IPS-15b (cell line): ENCODE data around the gene EED.

Experiments
- H3K27me3 ChIP-seq: one replicate; pipeline ENCODE4 v1.6.1; 2013; ENCODE audit warnings: low read length; ENCODE audit not compliant: control insufficient read depth, insufficient read depth
- H3K36me3 ChIP-seq: one replicate; pipeline ENCODE4 v1.6.1; 2013; ENCODE audit warnings: low read length; ENCODE audit not compliant: control insufficient read depth, insufficient read depth
- H3K4me1 ChIP-seq: one replicate; pipeline ENCODE4 v1.6.1; 2013; ENCODE audit warnings: mild to moderate bottlenecking, low read length; ENCODE audit not compliant: control insufficient read depth, insufficient read depth
- H3K4me3 ChIP-seq: one replicate; pipeline ENCODE4 v1.5.1; 2013; ENCODE audit warnings: low read depth, low read length
- H3K9ac ChIP-seq: one replicate; pipeline ENCODE4 v1.6.1; 2013; ENCODE audit warnings: low read depth, mild to moderate bottlenecking, low read length
- H3K9me3 ChIP-seq: one replicate; pipeline ENCODE4 v1.6.1; 2013; ENCODE audit warnings: mild to moderate bottlenecking, low read length; ENCODE audit not compliant: control insufficient read depth, insufficient read depth

EED gene

DNA sequence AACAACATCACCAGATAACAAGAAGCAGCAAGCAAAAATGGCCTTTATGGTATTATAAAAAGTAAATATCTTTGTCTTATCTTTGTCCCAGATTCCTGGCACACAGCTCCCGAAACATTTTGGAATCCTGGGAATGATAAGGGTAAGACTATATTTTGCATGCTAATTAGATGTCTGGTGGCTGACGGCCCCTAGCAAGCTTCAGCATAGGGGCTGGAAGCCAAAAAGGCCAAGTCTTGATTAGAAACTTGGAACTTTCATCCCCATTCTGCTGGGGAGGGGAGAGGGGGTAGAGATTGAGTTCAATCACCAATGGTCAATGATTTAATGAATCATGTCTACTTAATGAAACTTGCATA, 38.2 kb upstream of the EED start:
- no peaks in the 10 kb centered on the region for H3K36me3 ChIP-seq
- no peak overlapping the region for H3K4me3 ChIP-seq
- H3K27me3 ChIP-seq: peaks cover 22% of the 10 kb centered on the region
- H3K9ac ChIP-seq: no peak overlapping the region
- no peaks in the 10 kb centered on the region for H3K4me1 ChIP-seq
- no peaks in the 10 kb centered on the region for H3K9me3 ChIP-seq

DNA sequence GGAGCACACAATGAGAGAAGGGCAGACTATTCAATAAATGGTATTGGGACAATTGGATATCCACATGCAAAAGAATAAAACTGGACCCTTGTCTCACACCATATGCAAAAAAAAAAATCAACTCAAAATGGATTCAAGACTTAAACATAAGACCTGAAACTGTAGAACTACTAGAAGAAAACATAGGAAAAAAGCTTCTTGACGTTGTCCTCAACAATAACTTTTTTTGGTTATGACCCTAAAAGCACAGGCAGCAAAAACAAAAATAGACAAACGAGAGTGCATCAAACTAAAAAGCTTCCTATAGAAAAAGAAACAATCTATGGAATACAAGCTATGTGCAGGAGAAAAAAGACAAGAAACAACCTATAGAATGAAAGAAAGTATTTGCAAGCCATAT, 37.1 kb upstream of the EED start:
- Histone ChIP-seq H3K9ac (no peak overlapping the region), H3K9me3 (no peaks in the 10 kb centered on the region), H3K4me1 (no peaks in the 10 kb centered on the region), H3K4me3 (no peak overlapping the region), H3K27me3 (peaks cover 11% of the 10 kb centered on the region), H3K36me3 (no peaks in the 10 kb centered on the region)

DNA sequence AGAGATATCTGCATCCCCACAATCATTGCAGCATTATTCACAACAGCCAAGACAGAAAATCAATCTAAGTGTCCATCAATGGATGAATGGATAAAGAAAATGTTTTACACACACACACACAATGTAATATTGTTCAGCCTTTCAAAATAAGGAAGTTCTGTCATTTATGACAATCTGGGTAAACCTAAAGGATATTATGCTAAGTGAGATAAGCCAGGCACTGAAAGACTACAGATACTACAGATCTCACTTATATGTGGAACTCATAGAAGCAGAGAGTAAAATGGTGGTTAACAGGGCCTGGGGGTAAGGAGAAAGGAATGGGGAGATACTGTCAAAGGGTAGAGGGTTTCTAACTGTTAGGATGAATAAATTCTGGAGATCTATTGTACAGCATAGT, 36.0 kb upstream of the EED start:
- H3K4me3 ChIP-seq: no peak overlapping the region
- H3K27me3 ChIP-seq: peaks cover 4% of the 10 kb centered on the region
- no peaks in the 10 kb centered on the region for H3K36me3 ChIP-seq
- H3K9ac ChIP-seq: no peak overlapping the region
- no peaks in the 10 kb centered on the region for H3K9me3 ChIP-seq
- H3K4me1 ChIP-seq: no peaks in the 10 kb centered on the region

DNA sequence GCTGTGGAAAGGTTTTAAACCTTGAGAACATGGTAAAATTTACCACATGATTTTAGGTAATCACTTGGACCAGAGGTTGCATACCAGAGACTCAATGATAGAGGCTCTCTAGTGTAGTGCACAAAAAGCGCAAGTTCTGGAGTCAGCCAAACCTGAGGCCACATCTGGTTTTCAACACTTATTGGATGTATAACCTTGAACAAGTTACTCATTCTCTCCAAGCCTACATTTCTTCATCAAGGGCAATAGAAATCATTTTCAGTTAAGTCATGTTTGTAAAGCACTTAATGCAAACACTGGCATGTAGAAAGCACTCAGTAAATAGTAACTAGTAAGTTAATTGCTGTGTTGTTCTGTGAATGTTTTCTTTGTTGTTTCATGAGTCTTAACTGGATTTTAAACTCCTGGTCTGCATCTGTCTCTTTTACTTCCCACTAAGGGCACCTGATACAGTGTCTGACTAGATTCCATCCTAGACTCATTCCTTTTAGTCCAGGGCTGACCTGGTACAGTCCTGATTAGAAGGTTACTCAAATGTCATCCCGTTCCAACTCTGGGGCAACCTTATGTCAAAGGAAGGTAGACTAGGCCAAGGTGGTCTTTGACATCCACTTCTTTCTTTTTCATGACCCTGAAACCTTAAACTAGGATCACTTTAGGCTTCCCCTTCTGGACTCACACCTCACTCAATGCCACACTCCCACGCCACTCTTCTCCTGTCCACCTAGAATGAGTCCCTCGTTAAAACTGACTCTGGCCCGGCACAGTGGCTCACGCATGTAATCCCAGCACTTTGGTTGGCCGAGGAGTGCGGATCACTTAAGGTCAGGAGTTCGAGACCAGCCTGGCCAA, 34.5 kb upstream of the EED start:
- no peak overlapping the region for H3K4me3 ChIP-seq
- H3K4me1 ChIP-seq: no peaks in the 10 kb centered on the region
- no peaks in the 10 kb centered on the region for H3K9me3 ChIP-seq
- H3K27me3 ChIP-seq: no peaks in the 10 kb centered on the region
- H3K36me3 ChIP-seq: no peaks in the 10 kb centered on the region
- no peak overlapping the region for H3K9ac ChIP-seq

DNA sequence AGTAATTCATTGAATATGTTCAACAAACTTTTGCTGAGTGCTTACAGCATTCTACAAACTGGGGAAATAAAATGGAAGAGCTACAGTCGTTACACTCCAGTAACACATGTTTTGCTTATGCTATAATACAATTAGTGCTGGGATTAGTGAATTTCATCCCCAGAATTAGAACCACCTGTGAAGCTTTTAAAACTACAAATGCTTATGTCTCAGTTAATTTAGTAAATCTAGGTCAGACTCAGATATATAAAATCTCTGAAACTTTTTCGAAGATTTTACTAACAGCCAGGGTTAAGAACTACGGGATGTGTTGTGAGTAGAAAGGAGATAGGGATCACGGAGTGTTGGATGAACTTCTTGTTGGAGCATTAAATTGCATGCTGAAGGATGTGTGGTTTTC, 33.7 kb upstream of the EED start:
- Histone ChIP-seq H3K9me3 (no peaks in the 10 kb centered on the region), H3K4me3 (no peak overlapping the region), H3K9ac (no peak overlapping the region), H3K36me3 (no peaks in the 10 kb centered on the region), H3K4me1 (no peaks in the 10 kb centered on the region), H3K27me3 (no peaks in the 10 kb centered on the region)

DNA sequence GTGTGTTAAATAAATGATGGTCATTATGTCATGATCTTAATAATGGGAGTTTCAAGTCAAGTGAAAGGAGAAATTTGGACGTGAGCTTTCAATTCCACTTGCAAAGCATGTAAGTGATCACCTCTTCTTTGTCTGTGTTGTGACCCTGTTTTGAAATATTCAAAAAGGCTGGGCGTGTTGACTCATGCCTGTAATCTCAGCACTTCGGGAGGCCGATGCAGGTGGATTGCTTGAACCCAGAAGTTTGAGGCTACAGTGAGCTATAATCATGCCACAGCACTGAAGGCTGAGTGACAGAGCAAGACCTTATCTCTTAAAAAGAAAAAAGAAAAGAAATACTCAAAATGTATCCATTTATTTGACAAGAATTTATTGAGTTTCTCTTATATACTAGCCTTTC, 32.9 kb upstream of the EED start:
- H3K9me3 ChIP-seq: no peaks in the 10 kb centered on the region
- H3K36me3 ChIP-seq: no peaks in the 10 kb centered on the region
- H3K27me3 ChIP-seq: no peaks in the 10 kb centered on the region
- no peak overlapping the region for H3K4me3 ChIP-seq
- no peak overlapping the region for H3K9ac ChIP-seq
- no peaks in the 10 kb centered on the region for H3K4me1 ChIP-seq

DNA sequence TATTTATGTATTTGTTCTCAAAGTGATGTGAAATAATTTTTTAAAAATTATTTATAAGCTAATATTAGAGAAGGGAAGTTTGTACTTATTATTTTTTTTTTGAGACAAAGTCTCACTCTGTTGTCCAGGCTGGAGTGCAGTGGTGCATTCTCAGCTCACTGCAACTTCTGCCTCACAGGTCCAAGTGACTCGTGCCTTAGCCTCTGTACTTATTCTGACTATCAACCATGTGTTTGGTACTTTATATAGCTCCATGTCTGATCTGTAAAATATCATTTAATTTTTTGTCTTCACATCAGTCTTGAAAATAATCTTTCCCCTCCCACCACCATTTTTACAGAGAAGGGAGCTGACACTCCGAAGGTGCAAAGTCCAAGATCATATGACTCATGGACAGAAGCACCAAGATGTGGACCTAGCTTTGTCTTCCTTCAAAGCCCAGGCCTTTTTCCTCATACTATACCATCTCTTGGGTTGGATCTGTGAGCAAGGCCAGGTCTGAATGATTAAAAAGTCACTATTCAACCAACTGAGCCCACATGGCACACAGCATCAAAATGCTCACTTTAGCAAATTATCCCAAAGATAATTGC, 32.4 kb upstream of the EED start:
- Histone ChIP-seq H3K9ac (no peak overlapping the region), H3K4me1 (no peaks in the 10 kb centered on the region), H3K36me3 (no peaks in the 10 kb centered on the region), H3K9me3 (no peaks in the 10 kb centered on the region), H3K27me3 (no peaks in the 10 kb centered on the region), H3K4me3 (no peak overlapping the region)

DNA sequence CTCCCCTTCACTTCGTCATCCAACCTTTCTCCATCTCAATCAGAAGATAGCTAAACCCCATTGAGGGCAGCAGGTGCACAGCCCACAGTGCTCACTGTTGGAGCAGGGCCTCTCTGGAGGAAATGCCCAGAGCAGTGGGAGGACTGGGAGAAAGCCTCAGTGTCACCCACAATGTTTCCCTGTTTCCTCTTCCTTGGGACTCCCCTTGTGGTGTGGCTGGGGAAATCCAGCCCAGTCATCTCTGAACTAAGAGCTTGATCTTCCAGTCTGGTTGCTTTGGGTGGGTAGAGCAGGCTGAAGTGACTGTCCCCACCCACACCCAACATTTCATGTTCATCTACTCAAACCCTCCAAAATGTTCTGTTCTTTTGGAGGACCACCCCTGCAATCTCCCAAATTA, 29.8 kb upstream of the EED start:
- Histone ChIP-seq H3K4me1 (no peaks in the 10 kb centered on the region), H3K36me3 (no peaks in the 10 kb centered on the region), H3K9ac (no peak overlapping the region), H3K27me3 (no peaks in the 10 kb centered on the region), H3K4me3 (no peak overlapping the region), H3K9me3 (no peaks in the 10 kb centered on the region)

DNA sequence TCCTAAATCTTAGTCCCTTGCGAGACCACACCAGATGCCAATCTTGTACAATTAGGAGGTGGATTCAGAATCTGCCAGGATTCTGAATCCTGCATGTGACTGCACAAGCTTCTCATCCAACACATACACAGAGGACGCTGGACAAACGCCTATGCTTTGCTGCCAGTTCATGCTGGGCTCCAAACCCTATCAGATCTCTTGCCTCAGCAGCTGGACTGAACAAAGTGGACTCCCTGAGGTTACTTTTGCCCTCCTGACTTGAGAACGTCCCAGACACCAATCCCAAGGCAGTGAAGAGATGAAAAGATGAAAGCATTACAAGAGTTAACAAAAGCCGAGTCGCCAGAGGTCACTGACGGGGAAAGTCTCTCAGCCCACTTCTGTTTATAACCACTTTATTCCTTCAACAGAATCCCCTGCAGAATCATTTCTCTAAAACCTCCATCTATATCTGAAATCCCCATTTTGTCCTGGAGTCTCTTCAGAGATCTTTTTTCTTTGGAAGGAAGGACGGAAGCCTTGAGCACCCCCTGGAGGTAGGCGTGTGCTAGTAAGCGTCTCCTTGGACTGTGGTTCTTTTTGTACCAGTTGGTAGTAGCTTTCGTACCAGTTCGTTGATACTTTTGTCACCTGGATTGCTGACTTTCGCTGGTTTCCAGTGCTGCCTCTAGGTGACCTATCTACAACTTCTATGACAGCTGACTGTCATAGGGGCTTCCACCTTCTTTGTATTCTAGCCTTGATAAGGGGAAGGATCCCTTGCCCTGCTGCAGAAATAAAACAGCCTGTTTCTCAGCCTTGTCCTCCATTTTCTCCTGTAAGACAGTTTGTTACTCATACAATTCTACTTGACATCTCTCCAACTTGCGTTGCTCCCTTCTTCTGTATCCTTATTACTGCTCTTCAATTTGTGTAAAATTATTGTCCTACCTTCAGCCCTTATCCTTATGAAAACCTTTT, 26.1 kb upstream of the EED start:
- no peaks in the 10 kb centered on the region for H3K9me3 ChIP-seq
- no peaks in the 10 kb centered on the region for H3K4me1 ChIP-seq
- H3K36me3 ChIP-seq: no peaks in the 10 kb centered on the region
- H3K9ac ChIP-seq: no peak overlapping the region
- H3K27me3 ChIP-seq: no peaks in the 10 kb centered on the region
- no peak overlapping the region for H3K4me3 ChIP-seq

DNA sequence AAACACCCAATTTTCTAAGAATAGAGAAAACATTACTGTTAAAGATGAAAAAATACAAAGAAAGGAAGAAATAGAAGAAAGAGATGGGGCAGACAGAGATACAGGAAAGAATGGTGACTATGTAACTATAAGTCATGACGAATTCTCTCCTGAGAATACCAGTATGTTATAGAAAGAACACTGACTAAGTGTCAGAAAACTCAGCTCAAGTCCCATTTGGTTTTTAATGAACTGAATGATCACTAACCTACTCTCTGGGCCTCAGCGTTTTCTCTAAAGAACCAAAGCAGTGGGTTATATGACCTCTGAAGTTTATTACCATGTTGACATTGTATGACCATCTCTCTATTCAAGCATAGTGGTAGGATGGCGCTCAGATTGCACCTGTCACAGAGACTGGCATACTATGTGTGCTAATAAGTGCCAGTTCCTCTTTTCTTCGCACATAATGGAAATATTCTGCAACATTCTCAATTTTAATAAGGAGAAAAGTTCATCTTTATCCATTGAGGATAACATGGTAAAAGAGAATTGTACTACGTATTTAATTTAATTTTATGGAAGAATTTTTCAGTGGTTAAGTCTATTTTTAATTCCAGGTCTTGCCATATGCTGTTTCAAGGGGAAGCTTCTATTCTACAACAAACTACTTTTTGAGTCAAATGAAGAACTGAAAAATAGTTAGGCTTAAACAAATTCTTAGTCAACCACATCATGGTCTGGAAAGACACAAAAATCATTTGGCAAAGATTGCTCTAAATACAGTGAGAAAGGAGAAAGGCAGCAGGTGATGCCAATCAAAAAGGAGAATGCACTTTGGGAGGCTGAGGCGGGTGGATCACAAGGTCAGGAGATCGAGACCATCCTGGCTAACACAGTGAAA, 25.0 kb upstream of the EED start:
- H3K36me3 ChIP-seq: no peaks in the 10 kb centered on the region
- H3K9me3 ChIP-seq: no peaks in the 10 kb centered on the region
- no peaks in the 10 kb centered on the region for H3K27me3 ChIP-seq
- H3K9ac ChIP-seq: no peak overlapping the region
- no peaks in the 10 kb centered on the region for H3K4me1 ChIP-seq
- H3K4me3 ChIP-seq: no peak overlapping the region

DNA sequence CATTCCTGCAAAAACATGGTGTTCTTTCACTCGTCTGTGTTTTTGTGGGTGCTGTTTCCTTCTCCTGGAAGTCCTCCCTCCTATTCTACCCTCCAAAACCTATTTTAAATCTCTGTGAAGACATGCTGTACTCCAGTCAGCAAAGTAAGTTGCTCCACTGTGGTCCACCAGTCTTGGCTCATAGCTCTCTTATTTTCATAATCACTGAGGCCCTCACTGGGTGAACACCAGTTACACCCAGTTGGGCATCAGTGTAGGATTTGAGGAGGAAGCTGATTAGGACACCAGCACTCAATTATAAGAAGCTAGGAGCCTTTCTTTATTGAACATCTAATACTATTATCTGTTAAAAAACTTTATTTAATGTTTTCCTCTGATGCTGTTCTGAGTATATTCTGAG, 23.9 kb upstream of the EED start:
- H3K9me3 ChIP-seq: no peaks in the 10 kb centered on the region
- no peak overlapping the region for H3K9ac ChIP-seq
- H3K27me3 ChIP-seq: no peaks in the 10 kb centered on the region
- H3K4me1 ChIP-seq: no peaks in the 10 kb centered on the region
- no peaks in the 10 kb centered on the region for H3K36me3 ChIP-seq
- H3K4me3 ChIP-seq: no peak overlapping the region
